Heart left ventricle (tissue), 16 donors: Measurements from ENCODE around the gene MAGOHB. TPM values are rescaled to one million over a fixed set of nuclear protein-coding genes. Genes with fewer than 3 reads are reported as not detected.

Experiments used
- ATAC-seq, 4 donors: fragments of 200-7000 bp; cut with Tn5 transposase; one replicate each; pipeline ENCODE4 v1.9.1; 2020 to 2022; ENCODE audit warnings: moderate library complexity in 4 of 4, mild to moderate bottlenecking in 3 of 4, moderate number of reproducible peaks in 1 of 4
- DNase-seq, 5 donors: peaks; one replicate each; pipeline ENCODE4 v3.0.0-alpha.2; 2020
- H3K27ac ChIP-seq, 12 donors: fragments of 200-600 bp; sonication (generic) in 4 of 12; one replicate each; pipeline versions ENCODE4 v1.5.0 to v1.8.0; 2016 to 2022; ENCODE audit warnings: mild to moderate bottlenecking in 2 of 12
- H3K27me3 ChIP-seq, 9 donors: fragments of 200-600 bp; sonication (generic) in 2 of 9; one replicate each; pipeline versions ENCODE4 v1.5.1 to v1.8.0; 2016 to 2022; ENCODE audit warnings: mild to moderate bottlenecking in 3 of 9
- H3K36me3 ChIP-seq, 9 donors: fragments of 200-600 bp; sonication (generic) in 2 of 9; one replicate each; pipeline versions ENCODE4 v1.5.0 to v1.8.0; 2018 to 2022; ENCODE audit warnings: mild to moderate bottlenecking in 2 of 9
- H3K4me1 ChIP-seq, 12 donors: fragments of 200-600 bp; sonication (generic) in 4 of 12; one replicate each; pipeline versions ENCODE4 v1.5.0 to v1.8.0; 2016 to 2022; ENCODE audit warnings: mild to moderate bottlenecking in 3 of 12
- H3K4me3 ChIP-seq, 12 donors: fragments of 200-600 bp; sonication (generic) in 4 of 12; one replicate each; pipeline versions ENCODE4 v1.5.0 to v1.8.0; 2017 to 2022; ENCODE audit warnings: mild to moderate bottlenecking in 9 of 12, moderate library complexity in 4 of 12
- H3K9me3 ChIP-seq, 12 donors: fragments of 200-600 bp; sonication (generic) in 4 of 12; one replicate each; pipeline versions ENCODE4 v1.5.0 to v1.8.0; 2016 to 2022; ENCODE audit warnings: mild to moderate bottlenecking in 1 of 12
- CTCF ChIP-seq, 12 donors: fragments of 200-600 bp; sonication (generic) in 4 of 12; IDR thresholded peaks; one replicate each; pipeline versions ENCODE4 v1.5.0 to v1.8.0; 2018 to 2022; ENCODE audit warnings: antibody characterized with exemption in 12 of 12, mild to moderate bottlenecking in 5 of 12
- POLR2A ChIP-seq, 2 donors: fragments of 450-650 bp; IDR thresholded peaks; one replicate each; pipeline ENCODE4 v1.6.1; 2017; ENCODE audit warnings: antibody characterized with exemption in 2 of 2, mild to moderate bottlenecking in 2 of 2, moderate library complexity in 2 of 2
- WGBS, 4 donors: extraction: QIAGEN DNeasy Blood & Tissue Kit in 2 of 4; methylation state at CpG; one replicate each; pipeline versions ENCODE4 v1.1.5 to v1.1.7; 2013 to 2018; 5-methylcytosine and 5-hydroxymethylcytosine counted together
- intact Hi-C, 10 donors: fragments of 100-400 bp; cut with DNase I; formaldehyde crosslinking; loops; one replicate each; pipeline versions ENCODE4 v1.11.1 to v1.14.2; 2022
- polyA plus RNA-seq, 2 donors: library from polyadenylated mRNA; stranded (reverse); fragments of 200-250 nt; gene quantifications; one replicate each; pipeline ENCODE4 v1.2.3, GENCODE V29; 2013
- total RNA-seq, 9 donors: library from RNA; depleted of rRNA in 2 of 9; stranded (reverse); fragments of >200 nt in 2 of 9; fragmentation: NEBNext Ultra II Directional in 3 of 9; extraction: Animal tissue kit (Norgen Biotek cat#: 25700) in 3 of 9; gene quantifications; one replicate each; pipeline versions ENCODE4 v1.1.0 to v1.2.4, GENCODE V29; 2016 to 2023
- donor health status: ischemic (EF 13 %, LVEDD 7.1; RV severe dilation, severe dysfunction).
- donor health status: healthy with polysubstance abuse.
- donor health status: DM: no; HTN: yes; CAD: no.
- donor health status: DM: no; HTN: no; CAD: no.
- donor health status: ischemic (EF 25% LVEDD 6.9; RV normal size, moderate dysfunction).
- donor health status: ischemic (EF 25% LVEDD 5.7; RV mildly dilated, moderate dysfunction).
- donor health status: healthy.
- donor health status: DM: yes; HTN: yes; CAD: no.
- donor health status: ischemic (EF 35%, LVEDD 5.7; RV mildly dilated, moderate dysfunction).
- donor health status: nonischemic (EF 11% LVEDD 7.7; RV severe dilation, severe dysfunction).
- donor health status: DM: yes; HTN: yes; CAD: no.
- donor health status: PGD.
- donor health status: ischemic (EF 29% LVEDD 5.4; RV normal size, mild dysfunction).
- donor health status: nonischemic (EF 23%, LVEDD 6.1; RV moderate dilation, normal function).

MAGOHB gene
- total and polyA plus RNA-seq, 11 donors = 1.8 to 18.1 (median 12.7) TPM

DNA sequence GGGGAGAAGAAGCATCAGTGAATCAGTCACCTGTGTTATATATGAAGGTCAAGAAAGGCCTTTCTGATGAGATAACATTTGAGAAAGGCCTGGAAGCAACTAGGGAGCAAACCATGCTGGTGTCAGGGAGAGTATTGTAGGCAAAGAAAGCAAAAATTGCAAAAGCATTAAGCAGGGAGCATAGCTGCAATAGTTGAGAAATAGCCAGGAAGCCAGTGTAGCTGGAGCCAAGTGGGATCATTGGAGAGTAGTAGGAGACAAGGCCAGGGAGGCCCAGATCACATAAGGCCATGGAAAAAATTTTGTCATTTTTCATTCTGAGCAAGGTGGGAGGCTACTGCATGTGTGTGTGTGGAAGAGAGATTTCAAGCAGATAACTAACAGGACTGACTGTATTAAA is 18.8 kb upstream of the MAGOHB start:
- ATAC-seq = no peak

GRCh38 chr12:10624605-10625004 is 11.2 kb upstream of the MAGOHB start:
- WGBS, 4 donors = 52 to 75% (median 58%) methylated on average over 3 of the region's 3 CpGs
- ATAC-seq = no peak
- Histone ChIP-seq H3K27ac (no peak overlapping the region), H3K36me3 (no peaks in the 10 kb centered on the region), H3K4me1 (no peaks in the 10 kb centered on the region), H3K27me3 (peaks cover 0 to 13% (median 0%) of the 10 kb centered on the region in 9 donors), H3K4me3 (no peak overlapping the region), H3K9me3 (no peaks in the 10 kb centered on the region)
- no peak for DNase-seq
- TF ChIP-seq CTCF (IDR thresholded peaks at IDR 0.05) (no peak), POLR2A (IDR thresholded peaks at IDR 0.05) (no peak)
- intact Hi-C loops = no loop called here

More for the DNA sequence above, 18.8 kb upstream of the MAGOHB start:
- H3K4me3 ChIP-seq = no peak overlapping the region
- H3K27ac ChIP-seq = no peak overlapping the region
- peaks cover 0 to 5% (median 0%) of the 10 kb centered on the region in 9 donors for H3K27me3 ChIP-seq
- DNase-seq = no peak
- H3K9me3 ChIP-seq = no peaks in the 10 kb centered on the region
- intact Hi-C loops = no loop called here
- no peaks in the 10 kb centered on the region for H3K4me1 ChIP-seq
- H3K36me3 ChIP-seq = no peaks in the 10 kb centered on the region
- TF ChIP-seq POLR2A (IDR thresholded peaks at IDR 0.05) = no peak
- TF ChIP-seq CTCF (IDR thresholded peaks at IDR 0.05) = no peak

- ATAC-seq (no peak), DNase-seq (no peak)
- Histone ChIP-seq H3K4me3 (no peak overlapping the region), H3K27me3 (peaks cover 0 to 15% (median 0%) of the 10 kb centered on the region in 9 donors), H3K4me1 (no peaks in the 10 kb centered on the region), H3K27ac (no peak overlapping the region), H3K9me3 (no peaks in the 10 kb centered on the region), H3K36me3 (no peaks in the 10 kb centered on the region)
- TF ChIP-seq POLR2A (IDR thresholded peaks at IDR 0.05) = no peak
- TF ChIP-seq CTCF (IDR thresholded peaks at IDR 0.05) = no peak
- intact Hi-C loops = no loop called here
Observed at GRCh38 chr12:10623131-10623530, 9.7 kb upstream of the MAGOHB start.

- Histone ChIP-seq H3K27me3 (peaks cover 0 to 17% (median 0%) of the 10 kb centered on the region in 9 donors), H3K9me3 (no peaks in the 10 kb centered on the region), H3K4me1 (no peaks in the 10 kb centered on the region), H3K36me3 (no peaks in the 10 kb centered on the region), H3K4me3 (no peak overlapping the region), H3K27ac (no peak overlapping the region)
- DNase-seq (no peak), ATAC-seq (no peak)
- TF ChIP-seq POLR2A (IDR thresholded peaks at IDR 0.05) (no peak), CTCF (IDR thresholded peaks at IDR 0.05) (no peak)
- 63 to 70% (median 67%) methylated on average over 1 of the region's 1 CpG for WGBS, 4 donors
- intact Hi-C loops = no loop called here
Observed at GRCh38 chr12:10621278-10621677, 7.9 kb upstream of the MAGOHB start.
